T-cell (primary cell): ENCODE data around the gene TERB2. TPM values are rescaled to one million over a fixed set of nuclear protein-coding genes. Genes with fewer than 3 reads are reported as not detected.
A peak's percentile ranks its signal among the peaks of the same experiment; 100 is the strongest.
"Not testable (repeated sequence)": the region's sequence is repeated elsewhere in the genome, so short reads cannot be mapped to it uniquely, and the experiment has no call there.

ENCODE experiments used
- ATAC-seq, 4 experiments: fragments of 200-7000 bp in 3 of 4; fragments of 150-1000 bp in 1 of 4; cut with Tn5 transposase; replicated peaks in 1 of 4; 1 replicate in 3 of 4; 2 replicates in 1 of 4; pipeline ENCODE4 v1.10.0; 2021; ENCODE audit warnings: moderate library complexity in 3 of 4, mild to moderate bottlenecking in 2 of 4, moderate number of reproducible peaks in 1 of 4
- CTCF ChIA-PET, 2 donors: fragments of 300-600 bp; sonication (Branson Sonifier 250); formaldehyde crosslinking; loops; one replicate each; lab custom pipeline; 2022; ENCODE audit warnings: antibody characterized with exemption in 2 of 2; lab: Charles Lee
- POLR2A ChIA-PET, 2 donors: fragments of 300-600 bp; sonication (Branson Sonifier 250); formaldehyde crosslinking; loops; one replicate each; lab custom pipeline; 2022; ENCODE audit warnings: antibody characterized with exemption in 2 of 2; lab: Charles Lee
- DNase-seq, 35 experiments: peaks; one replicate each; pipeline versions ENCODE4 v3.0.0 to v3.0.0-alpha.2; 2013 to 2023
- H3K27ac ChIP-seq: one replicate; pipeline ENCODE4 v1.5.1; 2013; ENCODE audit warnings: low read length
- H3K27me3 ChIP-seq, 2 experiments: replicated peaks in 1 of 2; 1 replicate in 1 of 2; 2 replicates in 1 of 2; pipeline versions ENCODE4 v1.6.1 to v1.7.0; 2013; ENCODE audit warnings: low read length in 1 of 2, mixed read lengths in 1 of 2; ENCODE audit not compliant: control insufficient read depth in 2 of 2, insufficient read depth in 2 of 2; ENCODE audit errors: extremely low read depth in 1 of 2
- H3K36me3 ChIP-seq, 2 donors: 1 replicate in 1 of 2; 2 replicates in 1 of 2; pipeline versions ENCODE4 v1.6.1 to v1.7.0; 2013; ENCODE audit warnings: low read length in 1 of 2; ENCODE audit not compliant: control insufficient read depth in 2 of 2, insufficient read depth in 1 of 2; ENCODE audit errors: extremely low read depth in 1 of 2
- H3K4me1 ChIP-seq, 2 experiments: 1 replicate in 1 of 2; 2 replicates in 1 of 2; pipeline versions ENCODE4 v1.6.1 to v1.7.0; 2013; ENCODE audit warnings: low read length in 2 of 2, mixed read lengths in 1 of 2; ENCODE audit not compliant: insufficient read depth in 2 of 2, control insufficient read depth in 1 of 2; ENCODE audit errors: extremely low read depth in 1 of 2
- H3K4me3 ChIP-seq, 2 donors: 1 replicate in 1 of 2; 2 replicates in 1 of 2; pipeline versions ENCODE4 v1.5.1 to v1.7.0; 2013; ENCODE audit warnings: mild to moderate bottlenecking in 2 of 2, low read length in 1 of 2, moderate library complexity in 1 of 2; ENCODE audit not compliant: control insufficient read depth in 1 of 2; ENCODE audit errors: extremely low read depth in 1 of 2
- H3K9me3 ChIP-seq: 2 replicates; pipeline ENCODE4 v1.7.0; 2013
- H3K27ac Mint-ChIP-seq, 2 donors: one replicate each; pipeline ENCODE4 v1.8.0; 2020 to 2021; ENCODE audit warnings: mild to moderate bottlenecking in 2 of 2, mixed read lengths in 2 of 2
- H3K27me3 Mint-ChIP-seq, 2 donors: one replicate each; pipeline ENCODE4 v1.8.0; 2021 to 2022; ENCODE audit warnings: mixed read lengths in 2 of 2
- H3K36me3 Mint-ChIP-seq: one replicate; pipeline ENCODE4 v1.8.0; 2021; ENCODE audit warnings: mixed read lengths
- H3K4me1 Mint-ChIP-seq, 3 donors: one replicate each; pipeline ENCODE4 v1.8.0; 2020 to 2022; ENCODE audit warnings: mixed read lengths in 3 of 3, mild to moderate bottlenecking in 1 of 3
- H3K4me3 Mint-ChIP-seq, 3 donors: one replicate each; pipeline ENCODE4 v1.8.0; 2020 to 2022; ENCODE audit warnings: mild to moderate bottlenecking in 3 of 3, mixed read lengths in 3 of 3, moderate library complexity in 3 of 3
- H3K9me3 Mint-ChIP-seq, 3 donors: one replicate each; pipeline ENCODE4 v1.8.0; 2020 to 2022; ENCODE audit warnings: mixed read lengths in 3 of 3
- WGBS: methylation state at CpG from one replicate; pipeline ENCODE4 v1.1.5; 2013; ENCODE audit warnings: missing lambda C conversion rate; ENCODE audit not compliant: insufficient coverage; 5-methylcytosine and 5-hydroxymethylcytosine counted together
- total RNA-seq, 35 experiments: library from RNA in 6 of 35; stranded (reverse) in 6 of 35; fragments of 120-200 nt in 1 of 35; gene quantifications; one replicate each; pipeline versions ENCODE4 v1.2.1 to v1.2.4 and lab custom pipeline; 2013 to 2026

Gene TERB2
- total RNA-seq, 5 donors from 2014 or later (not counting 1 experiment from before 2014, with no cell fraction given), result not detected

DNA sequence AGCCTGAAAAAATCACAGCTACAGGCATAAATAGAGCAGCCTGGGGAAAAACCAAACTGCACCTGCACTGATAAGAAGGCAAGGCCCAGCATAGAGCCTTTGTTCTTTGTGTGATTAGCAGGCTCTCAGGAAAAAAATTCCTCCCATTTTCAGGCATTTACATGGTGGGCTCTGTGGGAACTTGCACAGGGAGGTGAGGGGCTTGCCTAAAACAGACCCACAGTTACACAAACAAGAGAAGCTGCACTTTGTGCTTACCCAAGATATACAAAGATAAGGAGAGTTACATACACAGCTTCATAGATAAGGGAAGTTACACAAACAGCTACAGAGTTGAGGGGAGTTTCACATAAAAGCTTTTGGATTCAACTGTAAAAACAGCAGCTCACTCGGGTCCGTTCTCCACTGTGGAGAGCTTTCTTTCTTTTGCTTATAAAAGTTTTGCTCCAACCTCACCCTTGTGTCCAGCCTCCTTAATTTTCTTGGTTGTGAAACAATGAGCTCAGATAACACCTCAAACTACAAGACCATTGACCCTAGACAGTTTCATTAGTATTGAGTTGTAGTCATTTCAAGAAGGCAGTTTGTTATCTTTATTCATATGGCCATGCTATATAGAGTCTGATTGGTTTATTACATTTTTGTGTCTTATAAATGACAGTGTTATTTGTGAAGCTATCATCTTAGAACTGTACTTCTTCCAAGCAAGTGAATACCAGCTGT lies 23.3 kb downstream of the TERB2 start:
- no CpG with 5 or more reads among the region's 2 CpGs for WGBS
- H3K27me3 Mint-ChIP-seq, POLR2A ChIA-PET, H3K27me3 ChIP-seq, H3K27ac Mint-ChIP-seq, ATAC-seq, DNase-seq, H3K9me3 Mint-ChIP-seq, H3K36me3 Mint-ChIP-seq, H3K4me3 Mint-ChIP-seq, H3K27ac ChIP-seq, H3K36me3 ChIP-seq, H3K9me3 ChIP-seq, H3K4me1 ChIP-seq, H3K4me3 ChIP-seq, H3K4me1 Mint-ChIP-seq: not testable (repeated sequence)
- CTCF ChIA-PET, result interaction anchor here in 1 of 2 donors (0.6 kb wide), 1 partner anchor 14 kb away, joined by 3 read pairs; no protein-coding TSS in a partner anchor

DNA sequence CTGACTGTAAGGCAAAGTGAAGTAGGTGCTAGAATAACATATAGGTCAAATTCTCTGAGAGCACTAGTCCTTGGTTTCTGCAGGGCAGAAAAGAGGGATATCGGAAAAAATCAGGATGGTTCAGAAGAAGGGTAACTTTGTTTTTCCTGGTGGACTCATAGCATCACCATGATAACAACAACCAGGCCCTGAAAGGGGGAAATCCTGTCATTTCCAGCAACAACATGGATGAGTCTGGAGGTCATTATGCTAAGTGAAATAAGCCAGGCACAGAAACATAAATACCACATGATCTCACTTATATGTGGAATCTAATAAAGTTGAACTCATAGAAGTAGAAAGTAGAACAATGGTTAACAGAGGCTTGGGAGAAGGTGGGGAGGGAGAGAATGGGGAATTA lies 27.7 kb downstream of the TERB2 start:
- H3K9me3 ChIP-seq, H3K4me1 ChIP-seq, H3K27me3 ChIP-seq, H3K36me3 ChIP-seq, H3K27ac ChIP-seq, H3K4me3 ChIP-seq, H3K27me3 Mint-ChIP-seq, H3K36me3 Mint-ChIP-seq, H3K4me3 Mint-ChIP-seq, H3K27ac Mint-ChIP-seq, CTCF ChIA-PET, DNase-seq, ATAC-seq, POLR2A ChIA-PET, H3K9me3 Mint-ChIP-seq: not testable (repeated sequence)
- WGBS, result no CpG with 5 or more reads among the region's 1 CpG
- peaks cover 0 to 17% (median 0%) of the 10 kb centered on the region in 3 donors for H3K4me1 Mint-ChIP-seq

DNA sequence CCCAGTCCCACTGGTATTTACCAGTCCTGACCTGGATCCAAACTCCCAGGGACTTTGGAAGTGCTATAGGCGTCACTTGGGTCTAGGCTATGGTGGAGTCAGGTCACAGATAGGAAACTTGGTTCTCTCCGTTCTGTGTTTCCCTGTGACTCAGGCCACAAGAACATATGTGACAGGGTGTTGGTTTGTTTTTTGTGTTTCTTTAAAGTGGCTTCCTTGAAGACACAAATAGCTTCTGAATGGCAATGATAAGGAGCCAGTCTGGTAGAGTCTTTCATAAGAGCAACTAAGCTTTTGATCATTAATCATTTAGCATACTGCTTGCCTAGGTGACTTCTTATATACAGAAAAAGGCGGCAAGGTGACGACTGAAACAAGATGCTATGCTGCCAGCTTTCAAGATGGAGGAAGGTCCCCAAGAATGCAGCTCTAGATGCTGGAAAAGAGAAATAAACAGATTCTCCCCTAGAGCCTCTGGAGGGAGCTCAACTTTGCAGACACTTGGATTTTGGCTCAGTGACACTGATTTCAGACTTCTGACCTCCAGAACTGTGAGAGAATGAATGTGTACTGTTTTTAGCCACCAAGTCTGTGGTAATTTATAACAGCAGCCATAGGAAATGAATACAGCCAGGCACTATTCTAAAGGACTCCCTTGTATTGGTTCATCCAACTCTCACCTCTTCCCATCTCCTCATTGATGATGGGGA lies 30.0 kb downstream of the TERB2 start:
- H3K27me3 ChIP-seq, H3K9me3 Mint-ChIP-seq, POLR2A ChIA-PET, CTCF ChIA-PET, H3K4me3 ChIP-seq, H3K4me3 Mint-ChIP-seq, H3K27ac Mint-ChIP-seq, H3K27ac ChIP-seq, H3K36me3 ChIP-seq, H3K36me3 Mint-ChIP-seq, DNase-seq, H3K9me3 ChIP-seq, H3K4me1 ChIP-seq: not testable (repeated sequence)
- no CpG with 5 or more reads among the region's 4 CpGs for WGBS
- peak in 2 of 4 experiments; percentile 81 to 83 for ATAC-seq
- Mint-ChIP-seq H3K4me1 (peaks cover 0 to 17% (median 0%) of the 10 kb centered on the region in 3 donors), H3K27me3 (peaks cover 11 to 15% of the 10 kb centered on the region in 2 donors)

DNA sequence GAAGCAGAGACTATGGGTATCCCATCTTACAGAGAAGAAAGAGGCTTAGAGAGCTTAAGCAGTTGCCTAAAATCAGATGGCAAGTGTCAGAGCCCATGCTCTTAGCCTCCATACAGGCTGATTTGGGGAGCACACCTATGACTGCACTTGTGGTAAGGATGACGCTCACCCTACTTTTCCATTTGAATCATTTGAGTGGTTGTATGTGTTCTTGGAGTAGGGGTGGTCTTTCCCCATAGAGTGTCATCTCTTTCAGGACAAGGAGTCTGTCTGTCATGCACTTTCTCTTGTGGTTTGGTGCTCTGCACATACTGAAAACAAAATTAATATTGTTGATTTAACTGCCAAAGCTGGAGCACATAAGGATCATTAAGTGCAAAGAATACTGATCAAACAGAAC lies 31.2 kb downstream of the TERB2 start:
- H3K27ac ChIP-seq, H3K36me3 ChIP-seq, DNase-seq, POLR2A ChIA-PET, H3K9me3 Mint-ChIP-seq, H3K9me3 ChIP-seq, ATAC-seq, H3K4me3 Mint-ChIP-seq, H3K4me3 ChIP-seq, H3K4me1 ChIP-seq, H3K27ac Mint-ChIP-seq, H3K27me3 ChIP-seq, CTCF ChIA-PET, H3K36me3 Mint-ChIP-seq: not testable (repeated sequence)
- peaks cover 14 to 18% of the 10 kb centered on the region in 2 donors for H3K27me3 Mint-ChIP-seq
- H3K4me1 Mint-ChIP-seq, result peaks cover 0 to 17% (median 0%) of the 10 kb centered on the region in 3 donors
- WGBS, result no CpG with 5 or more reads among the region's 1 CpG

- H3K27me3 ChIP-seq, H3K9me3 ChIP-seq, CTCF ChIA-PET, H3K36me3 Mint-ChIP-seq, POLR2A ChIA-PET, H3K4me3 ChIP-seq, H3K36me3 ChIP-seq, H3K9me3 Mint-ChIP-seq, H3K4me3 Mint-ChIP-seq, ATAC-seq, DNase-seq, H3K4me1 ChIP-seq, H3K27ac Mint-ChIP-seq, H3K27ac ChIP-seq: not testable (repeated sequence)
- peaks cover 19% of the 10 kb centered on the region in 2 donors for H3K27me3 Mint-ChIP-seq
- no CpG with 5 or more reads among the region's 3 CpGs for WGBS
- peaks cover 0 to 14% (median 0%) of the 10 kb centered on the region in 3 donors for H3K4me1 Mint-ChIP-seq
Measured at GRCh38 chr15:44988184-44988869, 31.8 kb downstream of the TERB2 start.

- 67% methylated on average over 1 of the region's 5 CpGs for WGBS
- H3K4me1 ChIP-seq, H3K36me3 ChIP-seq, H3K36me3 Mint-ChIP-seq, POLR2A ChIA-PET, H3K27ac Mint-ChIP-seq, CTCF ChIA-PET, ATAC-seq, DNase-seq, H3K4me3 Mint-ChIP-seq, H3K27ac ChIP-seq, H3K9me3 ChIP-seq, H3K9me3 Mint-ChIP-seq, H3K27me3 ChIP-seq, H3K4me3 ChIP-seq: not testable (repeated sequence)
- Mint-ChIP-seq H3K4me1 (peaks cover 0 to 12% (median 0%) of the 10 kb centered on the region in 3 donors), H3K27me3 (peaks cover 19% of the 10 kb centered on the region in 2 donors)
Measured at GRCh38 chr15:44988870-44989219, 32.4 kb downstream of the TERB2 start.
